Esophagus muscularis mucosa (tissue), 4 donors: Measurements from ENCODE around the gene ABCC11.

Experiments
- EP300 ChIP-seq: sonication (generic); formaldehyde crosslinking; IDR thresholded peaks from one replicate; pipeline ENCODE4 v1.6.1; 2017; ENCODE audit warnings: antibody characterized with exemption
- POLR2A ChIP-seq: fragments of 450-650 bp; IDR thresholded peaks from one replicate; pipeline ENCODE4 v1.6.1; 2017; ENCODE audit warnings: antibody characterized with exemption, moderate library complexity, mild to moderate bottlenecking, low read depth
- POLR2AphosphoS5 ChIP-seq, 2 donors: sonication (generic); formaldehyde crosslinking; IDR thresholded peaks; one replicate each; pipeline ENCODE4 v1.6.1; 2017; ENCODE audit warnings: antibody characterized with exemption in 2 of 2
- TF ChIP-seq, protein P1 (sequence below), 3 experiments: fragments of 200-600 bp in 2 of 3; fragments of 450-650 bp in 1 of 3; sonication (generic) in 2 of 3; IDR thresholded peaks; one replicate each; pipeline ENCODE4 v1.5.1; 2017 to 2019; ENCODE audit warnings: antibody characterized with exemption in 3 of 3, mild to moderate bottlenecking in 2 of 3, moderate library complexity in 1 of 3

DNA sequence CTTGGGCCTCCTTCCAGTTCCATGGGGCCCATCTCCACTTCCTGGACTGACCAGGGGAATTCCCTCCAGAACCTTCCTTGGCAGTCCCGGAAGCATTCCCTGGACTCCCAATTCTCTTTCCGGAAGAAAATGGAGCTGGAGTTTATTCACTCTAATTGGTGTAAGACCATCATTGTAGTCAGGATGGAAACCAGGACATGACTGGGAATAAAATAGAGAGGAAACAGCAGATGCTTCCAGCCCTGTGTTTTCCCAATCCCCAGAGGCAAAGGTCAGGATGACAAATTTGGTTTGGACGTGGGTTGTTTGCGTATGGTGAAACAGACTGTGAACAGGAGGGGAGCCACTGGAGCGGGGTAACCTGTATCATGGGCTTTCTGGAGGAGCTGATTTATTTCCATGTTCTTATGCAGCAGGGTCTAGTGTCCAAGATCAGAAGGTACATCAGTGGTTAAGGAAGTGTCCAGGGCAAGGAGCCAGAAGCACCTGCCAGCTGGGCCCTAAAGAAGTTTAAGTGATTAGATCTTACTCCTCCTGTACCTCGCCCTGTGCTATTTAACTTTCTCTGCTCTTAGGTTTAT, 11.7 kb downstream of the ABCC11 start:
- TF ChIP-seq, protein P1, sequence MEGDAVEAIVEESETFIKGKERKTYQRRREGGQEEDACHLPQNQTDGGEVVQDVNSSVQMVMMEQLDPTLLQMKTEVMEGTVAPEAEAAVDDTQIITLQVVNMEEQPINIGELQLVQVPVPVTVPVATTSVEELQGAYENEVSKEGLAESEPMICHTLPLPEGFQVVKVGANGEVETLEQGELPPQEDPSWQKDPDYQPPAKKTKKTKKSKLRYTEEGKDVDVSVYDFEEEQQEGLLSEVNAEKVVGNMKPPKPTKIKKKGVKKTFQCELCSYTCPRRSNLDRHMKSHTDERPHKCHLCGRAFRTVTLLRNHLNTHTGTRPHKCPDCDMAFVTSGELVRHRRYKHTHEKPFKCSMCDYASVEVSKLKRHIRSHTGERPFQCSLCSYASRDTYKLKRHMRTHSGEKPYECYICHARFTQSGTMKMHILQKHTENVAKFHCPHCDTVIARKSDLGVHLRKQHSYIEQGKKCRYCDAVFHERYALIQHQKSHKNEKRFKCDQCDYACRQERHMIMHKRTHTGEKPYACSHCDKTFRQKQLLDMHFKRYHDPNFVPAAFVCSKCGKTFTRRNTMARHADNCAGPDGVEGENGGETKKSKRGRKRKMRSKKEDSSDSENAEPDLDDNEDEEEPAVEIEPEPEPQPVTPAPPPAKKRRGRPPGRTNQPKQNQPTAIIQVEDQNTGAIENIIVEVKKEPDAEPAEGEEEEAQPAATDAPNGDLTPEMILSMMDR (IDR thresholded peaks at IDR 0.05): no peak
- TF ChIP-seq POLR2AphosphoS5 (IDR thresholded peaks at IDR 0.05) (no peak), POLR2A (no peak), EP300 (no peak)
